HL-60/S4 (cell line): ENCODE results near the gene ARHGEF5.

Experiments used
- in situ Hi-C: fragments of 300-500 bp; cut with MboI; formaldehyde crosslinking; loops from 2 replicates; pipeline ENCODE4 v1.14.3; 2022; ENCODE audit warnings: low sequenced_read_pairs

The ARHGEF5 gene

DNA sequence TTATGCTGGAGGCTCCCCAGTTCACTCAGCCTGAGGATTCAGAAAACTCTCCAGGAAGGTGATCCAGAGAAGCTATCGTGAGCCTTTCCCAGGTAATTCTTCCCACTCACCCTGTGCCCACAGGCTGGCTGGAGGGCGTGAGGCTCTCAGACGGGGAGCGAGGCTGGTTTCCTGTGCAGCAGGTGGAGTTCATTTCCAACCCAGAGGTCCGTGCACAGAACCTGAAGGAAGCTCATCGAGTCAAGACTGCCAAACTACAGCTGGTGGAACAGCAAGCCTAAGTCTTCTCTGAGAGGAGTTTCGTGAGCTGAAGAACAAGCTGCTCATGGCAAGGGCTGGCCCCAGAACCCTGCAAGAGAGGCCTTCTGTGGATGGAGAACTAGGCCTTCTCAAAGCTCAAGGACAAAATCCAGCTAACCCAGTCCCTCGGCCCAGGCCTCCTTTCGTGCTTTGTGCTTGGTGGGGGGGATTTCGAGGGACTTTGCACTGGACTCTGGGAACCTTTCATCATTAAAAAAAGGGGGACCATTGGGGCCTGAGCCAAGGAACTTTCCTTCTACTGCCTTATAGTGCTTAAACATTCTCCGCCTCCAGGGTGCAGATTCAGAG is 24.7 kb downstream of the ARHGEF5 start:
- in situ Hi-C loops, result no loop called here

DNA sequence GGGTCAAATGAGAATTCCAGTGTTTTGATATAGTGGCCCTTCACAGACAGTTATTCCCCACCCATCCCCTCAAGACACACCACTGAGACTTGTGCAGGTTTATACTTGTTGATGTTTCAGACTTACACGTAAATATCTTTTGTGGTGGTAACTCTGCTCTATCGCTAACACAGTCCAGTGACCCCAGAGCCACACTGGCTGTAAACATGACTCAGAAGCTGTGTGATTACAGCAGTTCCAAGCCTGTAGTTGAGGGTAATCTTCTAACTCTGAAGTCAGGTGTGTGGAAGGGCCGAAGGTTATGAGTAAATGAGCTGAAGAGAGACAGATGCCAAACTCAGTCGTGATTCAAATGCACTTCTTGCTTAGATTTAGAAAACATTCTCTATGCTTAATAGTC is 28.9 kb downstream of the ARHGEF5 start:
- in situ Hi-C loops, result no loop called here

DNA sequence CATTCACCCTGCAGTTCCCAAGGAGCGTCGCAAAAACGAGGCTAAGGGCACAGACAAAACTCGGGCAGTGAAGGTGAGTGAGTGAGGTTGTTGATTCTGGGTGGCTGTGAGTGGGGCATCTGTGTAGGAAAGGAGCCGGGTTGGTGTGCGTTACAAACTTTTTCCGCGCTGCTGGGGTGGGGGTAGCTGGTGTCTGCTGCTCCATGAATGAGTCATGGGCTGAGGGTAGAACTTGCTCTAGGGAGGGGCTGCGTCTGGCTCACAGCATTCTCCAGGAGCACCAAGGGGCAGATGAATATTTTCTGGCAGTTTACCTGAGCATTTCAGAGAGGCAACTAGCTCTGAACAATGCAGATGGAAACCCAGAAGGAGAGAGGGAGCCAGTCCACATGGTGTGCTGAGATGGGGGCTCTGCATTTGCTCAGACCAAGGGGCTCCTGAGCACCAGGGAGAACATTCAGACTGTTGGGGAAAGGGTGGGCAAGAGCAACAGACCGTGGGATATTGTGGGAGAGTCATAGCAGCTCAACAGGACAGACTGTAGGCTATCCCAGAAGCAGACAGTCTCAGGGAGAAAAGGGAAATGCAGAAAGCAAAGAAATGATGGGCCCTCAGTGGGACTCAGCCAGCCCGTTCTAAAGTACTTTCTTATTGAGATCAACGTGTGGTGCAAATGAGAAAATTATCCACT is 29.5 kb downstream of the ARHGEF5 start:
- in situ Hi-C loops, result no loop called here

DNA sequence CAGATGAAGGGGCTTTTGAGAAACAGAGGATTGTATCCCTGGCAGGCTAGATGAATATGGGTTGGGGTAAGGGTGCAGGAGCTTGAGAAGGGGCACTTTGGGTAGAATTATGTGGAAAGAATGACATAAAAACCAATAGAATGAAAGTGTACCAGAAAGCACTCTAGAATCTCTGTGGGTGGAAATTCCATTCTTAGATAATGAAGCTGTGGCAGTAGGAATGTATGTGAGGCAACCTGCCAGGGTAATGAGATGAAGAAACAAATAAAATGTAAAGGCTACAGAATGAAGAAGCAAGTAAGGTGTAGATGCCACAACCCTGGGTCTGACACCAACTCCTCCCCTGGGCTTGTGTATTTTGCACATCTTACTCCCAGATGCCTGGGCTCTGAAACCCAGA is 31.5 kb downstream of the ARHGEF5 start:
- in situ Hi-C loops, result no loop called here

DNA sequence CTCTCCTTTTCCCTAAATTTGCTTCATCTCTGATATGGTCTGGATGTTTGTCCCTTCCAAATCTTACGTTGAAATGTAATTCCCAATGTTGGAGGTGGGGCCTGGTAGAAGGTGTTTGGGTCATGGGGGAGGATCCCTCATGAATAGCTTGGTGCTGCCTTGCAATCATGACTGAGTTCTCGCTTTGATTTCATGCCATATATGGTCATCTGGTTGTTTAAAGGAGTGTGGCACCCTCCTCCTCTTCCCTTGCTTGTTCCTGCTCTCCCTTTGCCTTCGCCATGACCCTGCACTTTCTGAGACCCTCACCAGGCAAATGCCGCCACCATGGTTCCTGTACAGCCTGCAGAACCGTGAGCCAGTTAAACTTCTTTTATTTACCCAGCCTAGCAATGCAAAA is 33.7 kb downstream of the ARHGEF5 start:
- in situ Hi-C loops, result no loop called here

DNA sequence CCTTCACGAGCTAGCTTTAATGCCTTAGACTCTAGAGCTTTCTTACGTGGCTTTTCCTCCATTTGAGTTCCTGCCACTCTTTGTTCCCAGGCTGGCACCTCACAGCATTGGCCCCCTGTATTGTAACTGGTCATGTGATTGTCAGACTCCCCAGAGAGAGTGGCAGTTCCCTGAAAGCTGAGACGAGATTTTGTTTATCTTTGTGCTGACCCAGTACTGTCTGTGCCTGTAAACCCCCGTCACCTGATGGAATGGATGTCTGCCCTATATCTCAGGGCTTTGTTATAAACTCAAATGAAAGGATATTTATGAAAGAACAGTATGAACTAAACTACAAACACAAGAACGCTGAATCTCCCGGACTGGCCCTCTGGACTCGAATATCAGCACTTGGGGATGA is 35.3 kb downstream of the ARHGEF5 start:
- in situ Hi-C loops, result no loop called here

DNA sequence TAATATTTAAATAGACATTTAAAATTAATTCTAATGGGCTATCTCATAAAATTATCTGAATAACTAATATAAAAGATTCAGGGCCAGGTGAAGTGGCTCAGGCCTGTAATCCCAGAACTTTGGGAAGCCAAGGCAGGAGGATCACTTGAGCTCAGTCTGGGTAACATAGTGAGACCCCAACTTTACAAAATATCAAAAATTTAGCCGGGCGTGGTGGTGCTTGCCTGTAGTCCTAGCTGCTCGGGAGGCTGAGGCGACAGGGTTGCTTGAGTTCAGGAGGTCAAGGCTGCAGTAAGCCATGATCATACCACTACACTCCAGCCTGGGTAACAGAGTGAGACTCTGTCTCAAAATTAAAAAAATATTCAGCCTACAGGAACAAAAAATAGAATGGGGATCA is 35.8 kb downstream of the ARHGEF5 start:
- in situ Hi-C loops, result no loop called here

DNA sequence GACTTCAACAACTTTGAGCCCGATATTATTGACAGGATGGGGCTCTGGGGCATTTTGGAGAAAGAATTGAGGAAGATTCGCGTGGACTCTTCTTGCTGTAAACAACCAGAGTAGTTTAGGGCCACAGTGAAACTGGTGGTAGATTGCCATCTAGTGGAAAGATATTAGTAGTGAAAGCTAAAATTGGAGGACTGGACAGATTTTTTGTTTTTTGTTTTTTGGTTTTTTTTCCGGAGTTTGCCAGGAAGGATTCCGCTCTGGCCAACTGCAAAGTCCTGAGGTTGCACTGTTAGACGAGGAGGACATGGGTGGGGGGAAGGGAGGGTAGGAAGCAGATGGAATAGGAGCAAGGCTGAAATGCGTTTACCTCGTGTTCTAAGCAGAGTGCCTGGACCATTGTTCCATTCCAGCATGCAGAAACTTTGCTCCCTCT is 36.6 kb downstream of the ARHGEF5 start:
- in situ Hi-C loops, result no loop called here

DNA sequence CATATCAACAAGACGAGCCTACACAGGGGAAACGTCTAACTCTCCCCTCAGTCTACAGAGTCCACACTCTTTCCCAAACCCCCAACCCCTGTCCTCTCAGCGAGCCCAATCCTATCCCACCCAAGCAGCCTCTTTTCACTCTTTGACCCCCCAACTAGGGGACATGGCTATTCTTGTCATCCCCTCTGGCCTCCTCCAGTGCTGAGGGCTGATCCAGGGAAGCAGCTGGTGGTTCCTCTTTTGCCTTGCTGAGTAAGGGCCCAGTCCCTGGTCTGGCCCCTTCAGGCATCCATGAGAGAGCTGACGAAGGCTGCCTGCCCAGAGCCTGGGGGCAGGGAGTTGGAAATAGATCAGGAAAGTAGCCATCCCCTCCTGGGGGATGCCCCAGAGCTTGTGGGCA is 41.9 kb downstream of the ARHGEF5 start:
- in situ Hi-C loops, result no loop called here

DNA sequence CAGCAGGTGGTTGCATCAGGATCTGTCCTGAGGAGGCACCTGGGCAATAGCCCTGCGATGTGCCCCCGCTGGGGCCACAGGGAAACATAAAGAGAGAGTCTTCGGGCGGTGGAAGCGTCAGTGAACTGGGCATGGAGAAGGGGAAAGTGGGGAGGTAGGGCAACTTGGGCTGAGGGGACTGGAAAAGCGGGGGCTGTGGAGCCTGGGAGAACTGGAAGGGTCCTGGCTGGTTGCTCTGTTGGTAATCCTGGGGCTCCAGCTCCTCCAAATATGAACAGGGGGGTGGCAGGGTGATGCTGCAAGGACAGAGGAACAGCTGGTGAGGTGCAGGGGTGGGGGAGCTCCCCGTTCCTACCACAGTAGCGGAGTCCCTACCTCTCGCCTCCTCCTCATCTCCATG is 43.1 kb downstream of the ARHGEF5 start:
- in situ Hi-C loops, result no loop called here

DNA sequence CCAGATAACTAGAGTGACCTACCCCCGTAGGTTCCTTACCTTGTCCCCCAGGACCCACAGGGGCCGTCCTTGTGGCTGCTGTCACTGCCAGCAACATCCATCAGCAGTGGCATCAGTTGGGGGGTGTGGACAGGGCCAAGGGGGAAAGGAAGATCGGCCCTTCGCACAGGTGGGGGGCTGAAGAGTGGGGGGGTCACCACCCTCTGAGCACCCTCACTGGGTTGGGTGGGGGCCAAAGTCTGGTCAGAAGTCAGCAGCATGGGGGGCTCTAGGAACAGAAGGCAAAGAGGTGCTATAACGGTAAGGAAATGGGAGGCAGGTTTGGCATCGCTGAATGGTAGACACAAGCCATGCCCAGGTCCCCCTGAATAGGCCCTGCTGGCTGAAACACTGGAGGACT is 43.7 kb downstream of the ARHGEF5 start:
- in situ Hi-C loops, result no loop called here

DNA sequence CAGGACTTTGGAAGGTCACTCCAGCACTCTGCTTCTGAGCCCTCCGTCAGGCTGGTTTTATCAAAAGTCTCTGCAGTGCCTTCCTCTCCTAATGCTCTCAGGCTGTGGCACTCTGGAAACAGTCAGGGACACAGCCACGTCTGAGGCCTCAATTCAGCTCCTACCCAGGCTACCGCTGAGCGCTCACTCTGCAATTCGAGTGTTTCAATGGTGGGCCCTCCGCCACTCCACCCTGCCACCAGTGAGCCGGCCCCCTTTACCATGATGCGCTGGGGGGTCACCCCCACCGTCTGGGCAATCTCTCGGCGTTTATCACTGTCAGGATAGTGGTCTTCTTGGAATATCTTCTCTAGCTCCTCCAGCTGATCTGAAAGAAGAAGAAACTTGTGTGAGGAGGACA is 44.7 kb downstream of the ARHGEF5 start:
- in situ Hi-C loops, result no loop called here

DNA sequence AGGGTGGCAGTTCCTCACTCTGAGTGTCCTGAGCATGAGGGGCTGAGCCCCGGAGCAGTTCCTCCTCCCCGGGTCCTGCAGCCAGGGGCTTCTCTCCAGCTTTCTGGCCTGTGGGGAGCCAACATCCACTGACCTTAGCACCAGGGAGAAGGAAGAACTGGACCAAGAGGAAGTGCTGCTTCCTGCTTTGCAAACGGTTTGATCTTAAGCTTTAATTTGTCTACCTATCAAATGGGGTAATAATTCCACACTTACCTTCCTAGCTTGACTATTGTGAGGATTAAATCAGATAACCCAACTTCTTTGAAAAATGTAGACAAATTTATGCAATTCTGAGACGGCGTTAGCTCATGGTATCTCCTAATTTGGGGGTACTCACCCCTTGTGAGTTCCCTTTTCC is 46.3 kb downstream of the ARHGEF5 start:
- in situ Hi-C loops, result no loop called here

DNA sequence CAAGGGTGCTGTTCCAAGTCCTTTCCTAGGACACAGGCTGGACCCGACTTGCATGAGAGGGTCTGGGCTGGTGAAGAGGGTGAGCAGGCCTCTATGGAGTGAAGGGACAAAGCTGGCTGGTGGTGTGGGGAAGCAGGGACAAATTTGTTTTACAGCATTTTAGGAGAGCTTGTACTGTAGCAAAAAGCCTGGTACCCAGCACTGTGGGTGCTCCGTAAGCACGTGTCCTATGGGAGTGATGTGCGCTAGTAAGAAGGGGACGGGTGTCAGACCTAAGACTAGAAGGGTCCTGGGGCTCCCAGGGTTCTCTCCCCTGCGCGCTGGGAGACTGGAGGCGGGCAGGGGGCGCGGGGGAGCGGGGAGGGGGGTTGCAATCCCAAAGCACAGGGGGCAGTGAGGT is 47.9 kb downstream of the ARHGEF5 start:
- in situ Hi-C loops, result no loop called here

DNA sequence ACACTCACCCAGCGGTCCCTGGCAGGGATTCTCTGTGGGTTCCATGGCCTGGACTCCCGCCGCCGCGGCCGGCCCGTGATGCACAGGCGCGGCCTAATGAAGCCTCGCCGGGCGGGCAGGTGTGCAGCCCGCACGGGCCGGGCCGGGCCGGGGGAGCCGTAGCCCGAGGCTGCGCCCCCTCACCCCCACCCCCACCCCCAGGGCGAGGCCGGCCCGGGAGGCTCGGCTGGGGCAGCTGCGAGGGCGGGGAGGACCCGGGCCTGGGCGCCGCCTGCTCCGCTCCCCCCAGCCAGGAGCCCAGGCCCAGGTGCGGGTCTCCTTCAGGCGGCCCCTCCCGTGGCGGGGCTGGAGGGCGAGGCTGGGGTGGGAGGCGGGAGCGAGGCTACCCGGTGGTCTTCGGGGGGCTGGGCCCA is 48.5 kb downstream of the ARHGEF5 start, which contains the start of gene NOBOX:
NOBOX (minus strand) TSS at position 45 of the 413 bp plus-strand sequence.
- in situ Hi-C loops, result no loop called here

DNA sequence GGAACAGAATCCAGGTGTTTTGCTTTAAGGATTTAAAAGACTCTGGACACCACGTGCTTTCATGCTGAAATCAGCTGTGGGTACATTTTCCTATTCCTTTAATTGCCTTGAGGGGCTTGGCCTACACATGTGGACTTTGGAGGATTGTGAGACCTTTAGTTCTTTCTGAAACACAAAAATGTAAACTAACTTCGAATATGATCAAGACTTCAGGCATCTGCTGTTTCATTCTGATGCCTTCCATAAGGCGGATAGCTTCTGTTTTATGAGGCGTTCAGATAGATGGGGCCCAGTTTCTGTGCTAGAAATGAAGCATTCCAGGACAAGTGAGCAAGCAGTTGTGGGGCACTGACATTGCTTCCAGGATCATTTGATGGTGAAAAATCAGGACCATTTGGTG is 49.7 kb downstream of the ARHGEF5 start:
- in situ Hi-C loops, result no loop called here

DNA sequence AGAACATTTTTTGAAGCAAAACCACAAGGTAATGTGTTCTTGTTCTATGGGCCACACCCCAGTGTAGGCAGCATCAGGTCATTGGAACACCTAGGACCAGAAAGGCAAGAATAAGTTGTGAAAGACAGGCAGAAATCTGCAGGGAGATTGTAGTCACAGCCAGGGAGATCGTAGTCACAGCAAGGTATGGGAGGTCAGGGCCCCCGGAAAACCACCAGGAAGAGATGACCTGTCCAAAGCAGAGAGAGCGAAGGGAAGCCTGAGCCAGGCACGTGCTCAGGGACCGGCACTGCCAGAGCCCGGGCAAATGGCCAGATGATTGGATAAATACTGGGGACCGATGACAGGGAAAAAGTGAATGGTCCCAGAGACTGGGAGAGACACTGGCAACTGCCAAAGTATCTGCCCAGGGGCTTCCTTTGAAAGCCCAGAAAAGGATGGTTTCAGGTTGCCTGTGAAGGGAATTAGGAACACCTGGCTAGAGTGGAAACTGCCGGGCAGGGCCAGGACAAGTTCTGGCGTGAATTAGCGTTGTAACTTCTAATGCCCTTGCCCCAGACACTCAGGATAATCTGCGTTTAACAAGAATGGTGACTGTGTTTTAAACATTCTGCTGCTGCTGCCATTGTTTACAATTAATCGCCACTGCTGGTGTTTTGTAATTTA is 52.2 kb downstream of the ARHGEF5 start:
- in situ Hi-C loops, result no loop called here

DNA sequence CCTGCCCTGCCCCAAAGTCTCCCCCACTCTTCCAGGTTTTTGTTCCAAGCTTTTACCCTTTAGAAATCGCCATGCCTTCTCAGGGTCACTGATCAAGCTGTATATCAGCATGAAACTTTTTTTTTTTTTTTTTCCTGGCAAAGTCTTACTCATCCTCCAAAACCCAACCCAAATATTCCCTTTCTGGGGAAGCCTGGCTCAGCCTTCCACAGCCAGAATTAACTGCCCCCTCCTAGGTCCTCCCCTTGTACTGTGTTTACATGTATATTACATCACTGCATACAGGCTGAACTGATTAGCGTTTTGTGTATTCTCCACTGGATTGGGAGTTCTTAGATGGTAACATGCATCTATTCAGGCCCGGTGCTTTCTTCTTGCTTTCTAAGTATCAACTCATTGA is 52.9 kb downstream of the ARHGEF5 start:
- in situ Hi-C loops, result no loop called here

DNA sequence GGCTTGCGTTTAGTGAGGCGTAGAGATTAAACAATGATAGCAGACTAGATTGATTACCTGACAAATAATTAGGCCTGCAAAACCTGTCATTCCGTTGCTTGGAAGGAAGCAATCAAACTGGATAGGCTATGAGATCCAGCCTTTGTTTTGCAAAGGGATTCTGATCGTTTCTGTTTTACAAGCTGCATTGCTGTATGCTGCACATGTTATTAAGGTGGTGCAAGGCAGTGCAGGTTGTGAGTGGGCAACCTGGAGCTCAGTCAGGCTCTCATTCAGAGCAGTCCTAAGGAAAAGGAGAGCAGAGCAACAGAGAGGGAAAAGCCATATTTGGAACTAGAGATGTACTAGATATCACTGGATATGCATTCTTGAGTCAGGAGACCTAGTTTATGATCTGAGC is 55.2 kb downstream of the ARHGEF5 start:
- in situ Hi-C loops, result no loop called here

DNA sequence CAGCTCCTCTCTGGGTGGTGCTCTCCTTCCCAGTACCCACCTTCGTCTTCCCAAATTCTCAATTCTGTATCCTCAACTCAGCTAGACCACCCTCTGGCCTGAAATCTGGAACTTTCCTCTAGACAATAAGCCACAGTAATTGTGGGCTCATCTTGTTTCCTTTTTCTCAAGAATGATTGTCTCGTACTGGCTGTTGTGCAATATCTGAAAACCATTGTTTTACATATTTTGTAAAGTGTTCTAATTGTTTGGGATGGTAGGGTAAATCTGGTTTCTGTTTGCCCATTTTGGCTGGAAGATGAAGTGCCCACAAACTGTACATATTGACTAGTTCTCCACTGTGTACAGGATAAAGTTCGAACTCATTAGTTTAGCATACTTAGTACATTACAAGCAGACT is 59.6 kb downstream of the ARHGEF5 start:
- in situ Hi-C loops, result no loop called here

DNA sequence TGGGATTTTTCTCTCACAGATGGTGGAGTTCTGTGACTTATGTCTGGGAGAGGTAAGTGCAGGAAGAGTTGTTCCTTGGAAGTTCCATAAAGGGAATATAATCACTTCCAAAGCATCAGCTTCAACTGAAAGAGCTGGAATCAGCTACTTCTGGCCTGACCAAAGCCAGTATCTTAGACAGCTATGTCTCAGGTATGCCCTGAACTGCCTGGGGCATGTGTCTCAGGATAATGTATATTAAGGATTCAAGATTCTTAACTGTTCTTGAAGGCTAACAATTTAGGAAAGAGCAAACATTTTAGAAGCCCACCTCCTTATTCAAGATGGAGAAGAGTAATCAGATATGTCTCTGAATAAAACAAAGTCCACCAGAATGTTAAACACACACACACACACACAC is 60.7 kb downstream of the ARHGEF5 start:
- in situ Hi-C loops, result no loop called here

DNA sequence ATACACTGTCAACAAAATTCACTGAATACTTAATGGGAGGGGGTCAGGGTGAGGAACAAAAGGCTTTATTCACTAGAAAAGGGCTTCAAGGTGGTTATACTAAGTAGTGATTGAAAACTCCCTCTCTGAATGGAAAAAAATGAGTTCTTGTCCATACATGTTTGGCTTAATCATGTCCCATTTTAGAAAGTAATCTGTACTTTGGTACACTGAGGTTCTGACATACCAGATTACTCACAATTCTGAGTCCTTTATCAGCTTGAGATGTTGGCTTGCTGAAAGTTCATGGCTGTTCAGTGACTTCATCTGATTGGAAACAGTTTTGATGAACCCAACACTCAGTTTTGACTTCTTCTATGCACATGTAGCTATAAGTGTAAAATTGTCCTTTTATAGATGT is 61.1 kb downstream of the ARHGEF5 start:
- in situ Hi-C loops, result no loop called here
